K562 (cell line): Measurements from ENCODE around the gene MEGF11. TPM values are rescaled to one million over a fixed set of nuclear protein-coding genes. Genes with fewer than 3 reads are reported as not detected.

Experiments
- ARID3B ChIP-seq: fragments of 250-450 bp; sonication (Bioruptor Pico); IDR thresholded peaks from 2 replicates; pipeline ENCODE4 v1.4.0; 2020; ENCODE audit warnings: borderline replicate concordance
- CCAR2 ChIP-seq: fragments of 200-400 bp; formaldehyde crosslinking; IDR thresholded peaks from 2 replicates; pipeline ENCODE4 v1.6.1; 2017; ENCODE audit warnings: mild to moderate bottlenecking, low read depth, low read length
- CSDE1 ChIP-seq, 2 experiments: fragments of 450-650 bp; IDR thresholded peaks; 2 replicates each; pipeline ENCODE4 v1.6.1; 2016; ENCODE audit warnings: mild to moderate bottlenecking in 1 of 2
- CXXC5 ChIP-seq: fragments of 250-450 bp; sonication (Bioruptor Pico); IDR thresholded peaks from 2 replicates; pipeline ENCODE4 v1.8.0; 2022; ENCODE audit warnings: inconsistent platforms, mild to moderate bottlenecking, moderate library complexity
- ETS2 ChIP-seq: IDR thresholded peaks from 2 replicates; pipeline ENCODE4 v1.6.1; 2016; ENCODE audit warnings: borderline replicate concordance, missing genetic modification characterization, mild to moderate bottlenecking, moderate library complexity, missing compliant biosample characterization; ENCODE audit not compliant: poor library complexity, severe bottlenecking
- HDAC1 ChIP-seq, 2 experiments: fragments of 450-650 bp; IDR thresholded peaks; 2 replicates each; pipeline ENCODE4 v1.6.1; 2016 to 2017; ENCODE audit warnings: inconsistent platforms in 1 of 2, mild to moderate bottlenecking in 1 of 2, moderate library complexity in 1 of 2
- MAZ ChIP-seq, 2 experiments: fragments of 450-650 bp in 1 of 2; sonication (generic) in 1 of 2; formaldehyde crosslinking; IDR thresholded peaks in 1 of 2; conservative IDR thresholded peaks in 1 of 2; 2 replicates each; pipeline versions ENCODE4 v1.4.0 to v1.5.0; 2020; ENCODE audit warnings: mild to moderate bottlenecking in 1 of 2, missing genetic modification reagents in 1 of 2
- SMC3 ChIP-seq: conservative IDR thresholded peaks from 2 replicates; pipeline ENCODE4 v1.6.1; 2011; ENCODE audit warnings: low read depth, low read length, improper control_type of control experiment; ENCODE audit not compliant: insufficient read depth
- SOX6 ChIP-seq: fragments of 450-650 bp; IDR thresholded peaks from 2 replicates; pipeline ENCODE4 v1.6.1; 2014; ENCODE audit warnings: mild to moderate bottlenecking
- TCF7L2 ChIP-seq: fragments of 150-350 bp; IDR thresholded peaks from 2 replicates; pipeline ENCODE4 v1.6.1; 2016; ENCODE audit warnings: low read depth, mild to moderate bottlenecking, low read length, moderate library complexity
- TFAP4 ChIP-seq: sonication (generic); formaldehyde crosslinking; IDR thresholded peaks from 2 replicates; pipeline ENCODE4 v1.8.0; 2022; ENCODE audit warnings: missing genetic modification reagents, mild to moderate bottlenecking, moderate library complexity, borderline replicate concordance
- UBTF ChIP-seq, 2 experiments: IDR thresholded peaks; 2 replicates each; pipeline ENCODE4 v1.6.1; 2012; ENCODE audit warnings: improper control_type of control experiment in 2 of 2, low read depth in 2 of 2, low read length in 2 of 2, borderline replicate concordance in 1 of 2
- ZBTB11 ChIP-seq, 3 experiments: fragments of 200-800 bp in 1 of 3; fragments of 250-450 bp in 1 of 3; fragments of 450-650 bp in 1 of 3; sonication (Bioruptor Pico) in 1 of 3; sonication (Bioruptor generic) in 1 of 3; formaldehyde crosslinking in 1 of 3; IDR thresholded peaks; 2 replicates each; pipeline versions ENCODE4 v1.6.1 to v1.8.0; 2016 to 2022; ENCODE audit warnings: mild to moderate bottlenecking in 2 of 3, missing genetic modification characterization in 2 of 3, missing compliant biosample characterization in 1 of 3, moderate library complexity in 1 of 3
- ZNF583 ChIP-seq: fragments of 250-450 bp; sonication (Bioruptor Pico); IDR thresholded peaks from 2 replicates; pipeline ENCODE4 v1.4.0; 2020
- polyA plus RNA-seq, 8 experiments: library from polyadenylated mRNA; depleted of rRNA in 4 of 8; stranded (reverse) in 5 of 8; unstranded in 3 of 8; fragments of >200 nt; fragmentation: Nextera tagmentation in 2 of 8; fragmentation: Illumina TruSeq in 1 of 8; extraction: Ambion mirVana in 2 of 8; extraction: Trizol in 1 of 8; gene quantifications; 2 replicates each; pipeline versions ENCODE4 v1.2.1 to v1.2.3, GENCODE V29; 2011 to 2014; ENCODE audit warnings: inconsistent platforms in 1 of 8, missing spikeins in 1 of 8
- total RNA-seq, 7 experiments: library from RNA; depleted of rRNA in 6 of 7; stranded (reverse); fragments of >200 nt in 6 of 7; fragmentation: Illumina TruSeq in 2 of 7; extraction: Trizol in 2 of 7; gene quantifications; 2 replicates each; pipeline versions ENCODE4 v1.2.1 to v1.2.3, GENCODE V29; 2011 to 2021; ENCODE audit warnings: low replicate concordance in 1 of 7

MEGF11 gene
- total and polyA plus RNA-seq, 9 of the 15 experiments (the other 6 are each of a cell fraction or from before 2014, with no cell fraction given) = 0.06 to 0.23 (median 0.20) TPM; not detected in 6

GRCh38 chr15:66251790-66252684, 1.5 kb downstream of the MEGF11 start (continued):
- no peak for TF ChIP-seq MAZ (CRISPR knock-in tag; conservative IDR thresholded peaks at IDR 0.05 in 1 of 2, IDR thresholded peaks at IDR 0.05 in 1 of 2)
- TF ChIP-seq ZNF583 (CRISPR knock-in tag) = no peak
- 0 out of 2 replicates have a peak, but pooled peaks have one; percentile 13 for TF ChIP-seq CXXC5 (CRISPR knock-in tag)
- no peak; the same call in 1 of the 2 replicates for TF ChIP-seq TFAP4 (CRISPR knock-in tag)
- no peak for TF ChIP-seq ETS2 (tag)
- no peak for TF ChIP-seq CCAR2
- TF ChIP-seq ZBTB11 (CRISPR knock-in tag; IDR thresholded peaks at IDR 0.05) = no peak
- peak; percentile 47; the same call in 1 of the 2 replicates for TF ChIP-seq SMC3
- TF ChIP-seq ARID3B (CRISPR knock-in tag) = no peak
- TF ChIP-seq CSDE1 (IDR thresholded peaks at IDR 0.05) = no peak
- TF ChIP-seq HDAC1 (IDR thresholded peaks at IDR 0.05) = no peak
- TF ChIP-seq UBTF (IDR thresholded peaks at IDR 0.05; ENCODE audit: borderline replicate concordance in 1 of 2, low read depth in 2 of 2, low read length in 2 of 2) = peak in 1 of 2 experiments; percentile 55; a peak in 1 of 4 replicates
- TF ChIP-seq TCF7L2 = no peak
- TF ChIP-seq SOX6 = no peak
